ENCODE measurements around the gene AMMECR1L. TPM values are rescaled to one million over a fixed set of nuclear protein-coding genes. Genes with fewer than 3 reads are reported as not detected.
A peak's percentile ranks its signal among the peaks of the same experiment; 100 is the strongest.

Gene AMMECR1L
- total RNA-seq, 1 donor from 2014 or later, result 24.5 TPM

DNA sequence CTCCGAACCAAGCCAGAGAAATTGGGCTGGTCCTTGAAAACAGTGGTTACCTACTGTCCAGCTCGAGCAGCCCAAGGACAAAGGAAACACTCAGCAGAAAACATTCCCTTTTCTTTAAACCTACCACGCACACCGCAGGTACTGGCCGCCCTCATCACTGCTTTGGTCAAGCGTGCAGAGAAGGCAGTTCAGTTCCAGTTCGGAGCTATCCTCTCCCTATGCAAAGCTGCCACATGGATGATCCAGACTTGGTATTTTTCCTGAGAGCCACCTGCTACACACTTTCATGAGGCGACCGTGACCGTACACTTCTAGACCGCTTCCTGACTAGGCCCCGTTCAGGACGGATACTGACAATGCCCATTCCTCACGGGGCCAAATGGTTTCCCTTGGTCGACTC lies 23.5 kb downstream of the AMMECR1L start:
- DNase-seq (ENCODE audit: extremely low spot score, unreplicated experiment), result no peak
- Mint-ChIP-seq H3K27me3 (ENCODE audit: unreplicated experiment) (no peaks in the 10 kb centered on the region), H3K36me3 (ENCODE audit: unreplicated experiment) (peaks cover 30% of the 10 kb centered on the region), H3K9me3 (ENCODE audit: unreplicated experiment) (no peaks in the 10 kb centered on the region), H3K4me1 (ENCODE audit: unreplicated experiment) (peaks cover 12% of the 10 kb centered on the region), H3K4me3 (ENCODE audit: unreplicated experiment) (no peak overlapping the region), H3K27ac (ENCODE audit: unreplicated experiment) (no peak overlapping the region)
- TF ChIP-seq, protein P1, sequence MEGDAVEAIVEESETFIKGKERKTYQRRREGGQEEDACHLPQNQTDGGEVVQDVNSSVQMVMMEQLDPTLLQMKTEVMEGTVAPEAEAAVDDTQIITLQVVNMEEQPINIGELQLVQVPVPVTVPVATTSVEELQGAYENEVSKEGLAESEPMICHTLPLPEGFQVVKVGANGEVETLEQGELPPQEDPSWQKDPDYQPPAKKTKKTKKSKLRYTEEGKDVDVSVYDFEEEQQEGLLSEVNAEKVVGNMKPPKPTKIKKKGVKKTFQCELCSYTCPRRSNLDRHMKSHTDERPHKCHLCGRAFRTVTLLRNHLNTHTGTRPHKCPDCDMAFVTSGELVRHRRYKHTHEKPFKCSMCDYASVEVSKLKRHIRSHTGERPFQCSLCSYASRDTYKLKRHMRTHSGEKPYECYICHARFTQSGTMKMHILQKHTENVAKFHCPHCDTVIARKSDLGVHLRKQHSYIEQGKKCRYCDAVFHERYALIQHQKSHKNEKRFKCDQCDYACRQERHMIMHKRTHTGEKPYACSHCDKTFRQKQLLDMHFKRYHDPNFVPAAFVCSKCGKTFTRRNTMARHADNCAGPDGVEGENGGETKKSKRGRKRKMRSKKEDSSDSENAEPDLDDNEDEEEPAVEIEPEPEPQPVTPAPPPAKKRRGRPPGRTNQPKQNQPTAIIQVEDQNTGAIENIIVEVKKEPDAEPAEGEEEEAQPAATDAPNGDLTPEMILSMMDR (IDR thresholded peaks at IDR 0.05), result no peak

DNA sequence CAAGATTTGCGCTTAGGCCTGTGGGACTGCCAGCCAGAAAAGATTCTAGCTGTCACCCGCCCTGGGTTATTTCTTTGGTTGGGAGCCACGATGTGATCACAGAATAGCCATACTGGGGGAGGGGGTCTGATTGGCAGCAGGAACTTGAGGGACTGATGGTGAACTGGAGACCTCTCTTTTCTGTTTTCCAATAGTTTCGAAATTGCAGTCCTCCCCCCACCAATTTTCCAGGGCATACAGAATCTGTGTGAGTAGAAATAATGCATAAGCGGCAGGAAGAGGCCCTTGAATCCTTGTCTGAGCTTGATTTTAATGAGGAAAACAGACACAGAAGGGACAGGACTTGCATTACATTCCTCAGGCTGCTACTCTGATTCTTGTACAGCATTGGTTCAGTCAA lies 25.6 kb downstream of the AMMECR1L start:
- no peak for DNase-seq (ENCODE audit: extremely low spot score, unreplicated experiment)
- Mint-ChIP-seq H3K9me3 (ENCODE audit: unreplicated experiment) (no peaks in the 10 kb centered on the region), H3K4me3 (ENCODE audit: unreplicated experiment) (no peak overlapping the region), H3K4me1 (ENCODE audit: unreplicated experiment) (peaks cover 21% of the 10 kb centered on the region), H3K27ac (ENCODE audit: unreplicated experiment) (no peak overlapping the region), H3K27me3 (ENCODE audit: unreplicated experiment) (no peaks in the 10 kb centered on the region), H3K36me3 (ENCODE audit: unreplicated experiment) (peaks cover 21% of the 10 kb centered on the region)
- TF ChIP-seq, protein P1 (IDR thresholded peaks at IDR 0.05), result no peak

DNA sequence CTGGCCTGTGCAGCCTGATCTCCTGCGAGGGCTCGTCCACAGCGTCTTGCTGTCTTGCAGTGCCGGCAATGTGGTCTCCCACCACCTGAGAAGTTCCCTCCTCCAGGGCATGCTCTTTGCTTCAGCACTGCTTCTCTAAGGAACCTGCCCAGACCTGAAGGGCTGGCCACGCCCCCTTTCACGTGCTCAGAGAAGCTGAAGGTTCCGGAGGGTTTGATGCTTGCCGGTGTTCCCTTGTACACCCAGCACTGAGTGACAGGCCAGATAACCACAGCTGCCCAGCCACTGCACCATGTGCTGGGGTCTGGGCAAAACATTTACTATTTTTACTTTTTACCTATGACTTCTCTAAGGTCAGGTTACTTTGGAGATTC lies 26.1 kb downstream of the AMMECR1L start:
- H3K9me3 Mint-ChIP-seq (ENCODE audit: unreplicated experiment), result no peaks in the 10 kb centered on the region
- TF ChIP-seq, protein P1 (IDR thresholded peaks at IDR 0.05), result no peak
- H3K4me3 Mint-ChIP-seq (ENCODE audit: unreplicated experiment), result peak overlapping the region; percentile 50
- no peak for DNase-seq (ENCODE audit: extremely low spot score, unreplicated experiment)
- peaks cover 25% of the 10 kb centered on the region for H3K4me1 Mint-ChIP-seq (ENCODE audit: unreplicated experiment)
- no peaks in the 10 kb centered on the region for H3K27me3 Mint-ChIP-seq (ENCODE audit: unreplicated experiment)
- H3K36me3 Mint-ChIP-seq (ENCODE audit: unreplicated experiment), result peaks cover 17% of the 10 kb centered on the region
- H3K27ac Mint-ChIP-seq (ENCODE audit: unreplicated experiment), result no peak overlapping the region

DNA sequence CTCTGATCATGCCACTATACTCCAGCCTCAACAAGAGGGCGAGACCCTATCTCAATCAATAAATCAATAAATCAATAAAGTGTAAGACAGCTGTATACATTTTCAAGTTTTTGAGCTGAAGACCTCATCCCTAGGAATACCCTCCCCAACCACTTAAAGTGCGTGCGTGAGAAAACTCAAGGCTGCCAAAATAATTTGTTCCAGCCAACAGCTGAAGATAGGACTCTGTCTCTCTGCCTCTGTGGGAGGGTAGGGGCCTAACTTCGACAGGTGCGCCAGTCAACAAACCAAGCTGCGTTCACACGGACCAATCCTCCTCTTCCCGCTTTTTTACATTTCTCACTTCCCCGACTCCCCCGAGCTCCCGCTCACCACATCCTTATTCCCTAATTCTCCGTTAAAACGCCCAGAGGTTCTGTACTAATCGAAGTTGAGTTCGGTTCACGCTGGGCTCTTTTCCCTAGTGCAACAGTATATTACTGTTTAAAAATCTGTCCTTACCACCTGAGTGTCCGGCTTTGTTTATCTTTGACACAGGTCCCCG lies 28.4 kb downstream of the AMMECR1L start:
- H3K36me3 Mint-ChIP-seq (ENCODE audit: unreplicated experiment), result peaks cover 3% of the 10 kb centered on the region
- peaks cover 31% of the 10 kb centered on the region for H3K4me1 Mint-ChIP-seq (ENCODE audit: unreplicated experiment)
- H3K27ac Mint-ChIP-seq (ENCODE audit: unreplicated experiment), result peak overlapping the region; percentile 88
- no peaks in the 10 kb centered on the region for H3K27me3 Mint-ChIP-seq (ENCODE audit: unreplicated experiment)
- TF ChIP-seq, protein P1 (IDR thresholded peaks at IDR 0.05), result no peak
- peak overlapping the region; percentile 96 for H3K4me3 Mint-ChIP-seq (ENCODE audit: unreplicated experiment)
- DNase-seq (ENCODE audit: extremely low spot score, unreplicated experiment), result no peak
- no peaks in the 10 kb centered on the region for H3K9me3 Mint-ChIP-seq (ENCODE audit: unreplicated experiment)

DNA sequence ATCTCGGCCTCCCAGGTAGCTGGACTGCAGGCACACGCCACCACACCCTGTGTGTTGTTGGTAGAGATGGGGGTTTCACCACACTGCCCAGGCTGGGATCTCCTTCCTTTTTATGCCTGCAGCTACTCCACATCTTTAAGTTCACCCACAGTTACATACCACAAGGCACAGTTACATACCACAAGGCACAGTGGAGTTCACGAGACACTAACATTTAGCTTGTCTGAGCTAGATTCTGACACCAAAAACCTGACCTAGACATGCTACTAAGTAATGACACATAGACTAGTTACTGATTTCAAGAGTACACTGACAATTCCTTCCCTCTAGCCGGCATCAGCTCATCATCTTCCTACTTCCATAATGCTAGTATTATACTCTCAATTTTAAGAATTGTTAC lies 32.1 kb downstream of the AMMECR1L start:
- no peaks in the 10 kb centered on the region for H3K27me3 Mint-ChIP-seq (ENCODE audit: unreplicated experiment)
- no peaks in the 10 kb centered on the region for H3K9me3 Mint-ChIP-seq (ENCODE audit: unreplicated experiment)
- TF ChIP-seq, protein P1 (IDR thresholded peaks at IDR 0.05), result no peak
- H3K4me1 Mint-ChIP-seq (ENCODE audit: unreplicated experiment), result peaks cover 29% of the 10 kb centered on the region
- H3K4me3 Mint-ChIP-seq (ENCODE audit: unreplicated experiment), result no peak overlapping the region
- peaks cover 15% of the 10 kb centered on the region for H3K36me3 Mint-ChIP-seq (ENCODE audit: unreplicated experiment)
- DNase-seq (ENCODE audit: extremely low spot score, unreplicated experiment), result no peak
- H3K27ac Mint-ChIP-seq (ENCODE audit: unreplicated experiment), result no peak overlapping the region
